GM12874 (cell line): Measurements from ENCODE around the gene USP6NL.

Experiments used
- CTCF ChIP-seq: IDR thresholded peaks from 2 replicates; pipeline ENCODE4 v1.5.1; 2011; ENCODE audit warnings: low read depth, mild to moderate bottlenecking, control low read depth, low read length, moderate library complexity; ENCODE audit not compliant: insufficient read depth

Gene USP6NL

GRCh38 chr10:11424456-11425295 is 186.8 kb downstream of the USP6NL start:
- TF ChIP-seq CTCF = peak; percentile 86

GRCh38 chr10:11416974-11417373 is 194.5 kb downstream of the USP6NL start:
- no peak for TF ChIP-seq CTCF

- TF ChIP-seq CTCF = no peak
These were observed 196.4 kb downstream of the USP6NL start for GRCh38 chr10:11415095-11415494.

- TF ChIP-seq CTCF = no peak
These were observed 197.0 kb downstream of the USP6NL start for GRCh38 chr10:11414314-11415038.

GRCh38 chr10:11411926-11412545 is 199.4 kb downstream of the USP6NL start:
- TF ChIP-seq CTCF = peak; percentile 38

GRCh38 chr10:11409357-11409756 is 202.1 kb downstream of the USP6NL start:
- no peak for TF ChIP-seq CTCF

GRCh38 chr10:11407939-11408338 is 203.5 kb downstream of the USP6NL start:
- no peak for TF ChIP-seq CTCF
